Measurements from ENCODE around the gene SIGMAR1.

DNA sequence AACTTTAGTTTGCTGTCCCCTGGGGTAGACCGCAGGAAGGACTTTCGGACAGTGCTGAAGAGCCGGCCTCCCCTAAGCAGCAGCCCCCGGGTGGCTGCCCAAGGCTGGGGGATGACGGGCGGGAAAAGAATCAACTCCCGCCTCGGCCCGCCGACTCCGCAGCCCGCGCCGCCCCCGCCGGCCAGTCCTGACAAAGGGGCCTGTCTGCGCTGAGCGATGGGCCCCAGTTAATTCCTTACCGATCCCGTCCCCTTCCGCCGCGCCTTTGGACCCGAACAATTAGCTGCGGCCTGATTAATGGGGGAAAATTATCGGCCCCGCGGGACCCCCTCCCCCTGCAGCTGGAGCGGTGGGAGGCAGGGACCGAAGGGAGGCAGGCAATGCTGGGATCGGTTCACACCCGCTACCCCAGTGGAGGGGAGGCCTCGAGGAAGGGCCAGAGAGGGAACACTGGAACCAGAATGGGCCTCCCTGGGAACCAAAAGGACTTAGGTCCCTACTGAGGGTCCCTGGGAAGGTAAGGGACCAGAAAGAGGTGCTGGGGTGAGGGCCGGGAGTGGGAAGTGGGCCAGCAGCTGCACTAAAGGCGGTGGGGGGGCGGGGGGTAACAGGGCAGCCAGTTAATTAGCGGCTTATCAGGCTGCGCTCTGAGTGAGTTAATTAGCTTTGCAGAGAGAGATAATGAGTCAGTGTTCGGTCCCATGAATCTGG is 13.0 kb downstream of the SIGMAR1 start:
- TF ChIP-seq, protein P1, sequence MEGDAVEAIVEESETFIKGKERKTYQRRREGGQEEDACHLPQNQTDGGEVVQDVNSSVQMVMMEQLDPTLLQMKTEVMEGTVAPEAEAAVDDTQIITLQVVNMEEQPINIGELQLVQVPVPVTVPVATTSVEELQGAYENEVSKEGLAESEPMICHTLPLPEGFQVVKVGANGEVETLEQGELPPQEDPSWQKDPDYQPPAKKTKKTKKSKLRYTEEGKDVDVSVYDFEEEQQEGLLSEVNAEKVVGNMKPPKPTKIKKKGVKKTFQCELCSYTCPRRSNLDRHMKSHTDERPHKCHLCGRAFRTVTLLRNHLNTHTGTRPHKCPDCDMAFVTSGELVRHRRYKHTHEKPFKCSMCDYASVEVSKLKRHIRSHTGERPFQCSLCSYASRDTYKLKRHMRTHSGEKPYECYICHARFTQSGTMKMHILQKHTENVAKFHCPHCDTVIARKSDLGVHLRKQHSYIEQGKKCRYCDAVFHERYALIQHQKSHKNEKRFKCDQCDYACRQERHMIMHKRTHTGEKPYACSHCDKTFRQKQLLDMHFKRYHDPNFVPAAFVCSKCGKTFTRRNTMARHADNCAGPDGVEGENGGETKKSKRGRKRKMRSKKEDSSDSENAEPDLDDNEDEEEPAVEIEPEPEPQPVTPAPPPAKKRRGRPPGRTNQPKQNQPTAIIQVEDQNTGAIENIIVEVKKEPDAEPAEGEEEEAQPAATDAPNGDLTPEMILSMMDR (IDR thresholded peaks at IDR 0.05), result no peak
- TF ChIP-seq POLR2A (IDR thresholded peaks at IDR 0.05) (no peak), EP300 (IDR thresholded peaks at IDR 0.05) (no peak), POLR2AphosphoS5 (IDR thresholded peaks at IDR 0.05) (no peak)

Measured in upper lobe of left lung (tissue), 4 donors.